Measurements from ENCODE around the gene CYBA. TPM values are rescaled to one million over a fixed set of nuclear protein-coding genes. Genes with fewer than 3 reads are reported as not detected.
A peak's percentile ranks its signal among the peaks of the same experiment; 100 is the strongest.

The CYBA gene
- polyA plus RNA-seq, 3 donors: 1,168 to 2,376 (median 2,092) TPM

- intact Hi-C loops (cut with micrococcal nuclease): no loop called here
- H3K4me1 Mint-ChIP-seq: peaks cover 52% of the 10 kb centered on the region
- peaks cover 0 to 4% (median 2%) of the 10 kb centered on the region in 3 donors for H3K27me3 Mint-ChIP-seq (ENCODE audit: low read depth in 3 of 3)
- no peak overlapping the region for H3K27ac ChIP-seq (ENCODE audit: low read depth in 1 of 2, low read length in 2 of 2)
- H3K27me3 ChIP-seq (ENCODE audit: control insufficient read depth in 2 of 2, insufficient read depth in 2 of 2, low read length in 2 of 2): no peaks in the 10 kb centered on the region
- H3K36me3 ChIP-seq (replicated peaks in 1 of 2; ENCODE audit: control insufficient read depth in 1 of 2, insufficient read depth in 2 of 2, low read length in 2 of 2): peaks cover 54 to 59% of the 10 kb centered on the region in 2 donors
- peaks cover 67% of the 10 kb centered on the region for H3K79me2 ChIP-seq (ENCODE audit: insufficient read depth, low read length)
- TF ChIP-seq, protein P1, sequence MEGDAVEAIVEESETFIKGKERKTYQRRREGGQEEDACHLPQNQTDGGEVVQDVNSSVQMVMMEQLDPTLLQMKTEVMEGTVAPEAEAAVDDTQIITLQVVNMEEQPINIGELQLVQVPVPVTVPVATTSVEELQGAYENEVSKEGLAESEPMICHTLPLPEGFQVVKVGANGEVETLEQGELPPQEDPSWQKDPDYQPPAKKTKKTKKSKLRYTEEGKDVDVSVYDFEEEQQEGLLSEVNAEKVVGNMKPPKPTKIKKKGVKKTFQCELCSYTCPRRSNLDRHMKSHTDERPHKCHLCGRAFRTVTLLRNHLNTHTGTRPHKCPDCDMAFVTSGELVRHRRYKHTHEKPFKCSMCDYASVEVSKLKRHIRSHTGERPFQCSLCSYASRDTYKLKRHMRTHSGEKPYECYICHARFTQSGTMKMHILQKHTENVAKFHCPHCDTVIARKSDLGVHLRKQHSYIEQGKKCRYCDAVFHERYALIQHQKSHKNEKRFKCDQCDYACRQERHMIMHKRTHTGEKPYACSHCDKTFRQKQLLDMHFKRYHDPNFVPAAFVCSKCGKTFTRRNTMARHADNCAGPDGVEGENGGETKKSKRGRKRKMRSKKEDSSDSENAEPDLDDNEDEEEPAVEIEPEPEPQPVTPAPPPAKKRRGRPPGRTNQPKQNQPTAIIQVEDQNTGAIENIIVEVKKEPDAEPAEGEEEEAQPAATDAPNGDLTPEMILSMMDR (IDR thresholded peaks at IDR 0.05): no peak
- peaks cover 66% of the 10 kb centered on the region for H4K20me1 ChIP-seq (ENCODE audit: insufficient read depth, low read length)
- no peaks in the 10 kb centered on the region for H3K9me3 Mint-ChIP-seq
- 85% methylated on average over 14 of the region's 16 CpGs for WGBS (ENCODE audit: insufficient coverage)
- H3K27ac Mint-ChIP-seq: peak overlapping the region in 2 of 7 donors; percentile 94 to 95
- DNase-seq: no peak
- H2AFZ ChIP-seq (ENCODE audit: insufficient read depth, low read depth, low read length, poor library complexity, severe bottlenecking): no peak overlapping the region
- H3K9ac ChIP-seq (ENCODE audit: insufficient read depth, low read length, poor library complexity, severe bottlenecking): no peak overlapping the region
- H3K36me3 Mint-ChIP-seq: peaks cover 57 to 75% of the 10 kb centered on the region in 2 donors
- no peak overlapping the region for H3K4me3 ChIP-seq (replicated peaks in 1 of 3; ENCODE audit: low read depth in 2 of 3, low read length in 3 of 3)
- no peaks in the 10 kb centered on the region for H3K9me3 ChIP-seq (replicated peaks in 1 of 2; ENCODE audit: control insufficient read depth in 1 of 2, insufficient read depth in 1 of 2, low read length in 2 of 2)
- peaks cover 51 to 54% of the 10 kb centered on the region in 2 donors for H3K4me1 ChIP-seq (ENCODE audit: control insufficient read depth in 1 of 2, insufficient read depth in 2 of 2, low read length in 2 of 2)
- H3K4me2 ChIP-seq (replicated peaks; ENCODE audit: extremely low read depth, low read length, poor library complexity, severe bottlenecking): no peak overlapping the region
- H3K4me3 Mint-ChIP-seq: no peak overlapping the region
Measured at GRCh38 chr16:88699180-88699579, 48.3 kb upstream of the CYBA start.

- peak overlapping the region in 3 of 7 donors; percentile 35 to 54 (median 46) for H3K27ac Mint-ChIP-seq
- peaks cover 49 to 50% of the 10 kb centered on the region in 2 donors for H3K4me1 ChIP-seq (ENCODE audit: control insufficient read depth in 1 of 2, insufficient read depth in 2 of 2, low read length in 2 of 2)
- H3K27ac ChIP-seq (ENCODE audit: low read depth in 1 of 2, low read length in 2 of 2): peak overlapping the region in 1 of 2 donors; percentile 20
Measured at GRCh38 chr16:88698646-88699045, 47.8 kb upstream of the CYBA start.

More at GRCh38 chr16:88698646-88699045, 47.8 kb upstream of the CYBA start:
- DNase-seq: no peak
- Mint-ChIP-seq H3K9me3 (no peaks in the 10 kb centered on the region), H3K4me1 (peaks cover 51% of the 10 kb centered on the region), H3K36me3 (peaks cover 57 to 75% of the 10 kb centered on the region in 2 donors), H3K27me3 (ENCODE audit: low read depth in 3 of 3) (peaks cover 0 to under 1% (median 0%) of the 10 kb centered on the region in 3 donors), H3K4me3 (no peak overlapping the region)
- no peaks in the 10 kb centered on the region for H3K9me3 ChIP-seq (replicated peaks in 1 of 2; ENCODE audit: control insufficient read depth in 1 of 2, insufficient read depth in 1 of 2, low read length in 2 of 2)
- TF ChIP-seq, protein P1 (IDR thresholded peaks at IDR 0.05): no peak
- H3K4me2 ChIP-seq (replicated peaks; ENCODE audit: extremely low read depth, low read length, poor library complexity, severe bottlenecking): no peak overlapping the region
- intact Hi-C loops (cut with micrococcal nuclease): no loop called here
- no peak overlapping the region for H3K9ac ChIP-seq (ENCODE audit: insufficient read depth, low read length, poor library complexity, severe bottlenecking)
- no peak overlapping the region for H3K4me3 ChIP-seq (replicated peaks in 1 of 3; ENCODE audit: low read depth in 2 of 3, low read length in 3 of 3)
- H4K20me1 ChIP-seq (ENCODE audit: insufficient read depth, low read length): peaks cover 66% of the 10 kb centered on the region
- no peaks in the 10 kb centered on the region for H3K27me3 ChIP-seq (ENCODE audit: control insufficient read depth in 2 of 2, insufficient read depth in 2 of 2, low read length in 2 of 2)
- H3K36me3 ChIP-seq (replicated peaks in 1 of 2; ENCODE audit: control insufficient read depth in 1 of 2, insufficient read depth in 2 of 2, low read length in 2 of 2): peaks cover 54 to 59% of the 10 kb centered on the region in 2 donors
- no peak overlapping the region for H2AFZ ChIP-seq (ENCODE audit: insufficient read depth, low read depth, low read length, poor library complexity, severe bottlenecking)
- WGBS (ENCODE audit: insufficient coverage): 97% methylated on average over 24 of the region's 25 CpGs
- peaks cover 62% of the 10 kb centered on the region for H3K79me2 ChIP-seq (ENCODE audit: insufficient read depth, low read length)

Data from CD14-positive monocyte (primary cell).